H9 (cell line): ENCODE results near the gene ST6GALNAC5. TPM values are rescaled to one million over a fixed set of nuclear protein-coding genes. Genes with fewer than 3 reads are reported as not detected.

Source experiments
- DNase-seq: peaks from one replicate; pipeline ENCODE4 v3.0.0-alpha.2; 2017
- H2AFZ ChIP-seq: one replicate; pipeline ENCODE4 v1.6.1; 2013; ENCODE audit warnings: mild to moderate bottlenecking, low read length, control low read depth, moderate library complexity
- H2AK5ac ChIP-seq: 2 replicates; pipeline ENCODE4 v1.6.1; 2013; ENCODE audit warnings: low read length, control low read depth, mixed read lengths; ENCODE audit not compliant: insufficient read length
- H2BK120ac ChIP-seq: one replicate; pipeline ENCODE4 v1.6.1; 2013; ENCODE audit warnings: low read depth, mild to moderate bottlenecking, low read length, control low read depth, inconsistent platforms; ENCODE audit not compliant: poor library complexity, severe bottlenecking
- H2BK12ac ChIP-seq: 2 replicates; pipeline ENCODE4 v1.6.1; 2013; ENCODE audit warnings: low read length, control low read depth, mixed read lengths, low read depth; ENCODE audit not compliant: insufficient read length
- H2BK15ac ChIP-seq: 2 replicates; pipeline ENCODE4 v1.6.1; 2013; ENCODE audit warnings: low read depth, low read length, control low read depth
- H2BK20ac ChIP-seq: one replicate; pipeline ENCODE4 v1.6.1; 2013; ENCODE audit warnings: low read depth, mild to moderate bottlenecking, low read length, control low read depth, inconsistent platforms; ENCODE audit not compliant: poor library complexity, severe bottlenecking
- H2BK5ac ChIP-seq: 2 replicates; pipeline ENCODE4 v1.6.1; 2013; ENCODE audit warnings: low read length, control low read depth, mixed read lengths; ENCODE audit not compliant: insufficient read length
- H3K14ac ChIP-seq: 2 replicates; pipeline ENCODE4 v1.6.1; 2013; ENCODE audit warnings: low read length, control low read depth; ENCODE audit not compliant: insufficient read depth
- H3K18ac ChIP-seq: 2 replicates; pipeline ENCODE4 v1.6.1; 2013; ENCODE audit warnings: low read depth, mild to moderate bottlenecking, mixed read lengths, low read length, control low read depth; ENCODE audit not compliant: insufficient read length
- H3K23ac ChIP-seq: 2 replicates; pipeline ENCODE4 v1.6.1; 2013; ENCODE audit warnings: low read length, control low read depth, mixed read lengths, low read depth; ENCODE audit not compliant: insufficient read length
- H3K23me2 ChIP-seq: 2 replicates; pipeline ENCODE4 v1.6.1; 2013; ENCODE audit warnings: low read depth, mild to moderate bottlenecking, mixed read lengths, low read length, control low read depth; ENCODE audit not compliant: insufficient read length, poor library complexity, severe bottlenecking
- H3K27ac ChIP-seq: 2 replicates; pipeline ENCODE4 v1.5.1; 2013; ENCODE audit warnings: low read length, control low read depth, mixed read lengths, low read depth; ENCODE audit not compliant: insufficient read length
- H3K27me3 ChIP-seq: 2 replicates; pipeline ENCODE4 v1.6.1; 2013; ENCODE audit warnings: low read length, control low read depth, inconsistent platforms; ENCODE audit not compliant: insufficient read depth
- H3K4ac ChIP-seq: 2 replicates; pipeline ENCODE4 v1.6.1; 2013; ENCODE audit warnings: low read depth, mild to moderate bottlenecking, control low read depth, inconsistent platforms, low read length, moderate library complexity
- H3K4me1 ChIP-seq: 2 replicates; pipeline ENCODE4 v1.6.1; 2013; ENCODE audit warnings: low read length, control low read depth, inconsistent platforms; ENCODE audit not compliant: insufficient read depth
- H3K4me2 ChIP-seq: 2 replicates; pipeline ENCODE4 v1.6.1; 2013; ENCODE audit warnings: low read length, control low read depth, mixed read lengths; ENCODE audit not compliant: insufficient read length, insufficient read depth
- H3K56ac ChIP-seq: 2 replicates; pipeline ENCODE4 v1.6.1; 2013; ENCODE audit warnings: low read depth, mild to moderate bottlenecking, mixed read lengths, low read length, control low read depth; ENCODE audit not compliant: insufficient read length
- H3K79me1 ChIP-seq: 2 replicates; pipeline ENCODE4 v1.6.1; 2013; ENCODE audit warnings: low read depth, mild to moderate bottlenecking, moderate library complexity, low read length, control low read depth, inconsistent platforms; ENCODE audit not compliant: insufficient read depth, poor library complexity, severe bottlenecking
- H3K79me2 ChIP-seq: 2 replicates; pipeline ENCODE4 v1.6.1; 2013; ENCODE audit warnings: low read length, control low read depth, inconsistent platforms; ENCODE audit not compliant: insufficient read depth
- H3K9ac ChIP-seq: 2 replicates; pipeline ENCODE4 v1.6.1; 2013; ENCODE audit warnings: low read length, control low read depth, mixed read lengths; ENCODE audit not compliant: insufficient read length; ENCODE audit errors: extremely low read depth
- H3K9me3 ChIP-seq: one replicate; pipeline ENCODE4 v1.6.1; 2013; ENCODE audit warnings: low read depth, low read length, inconsistent platforms; ENCODE audit not compliant: control insufficient read depth
- H3T11ph ChIP-seq: one replicate; pipeline ENCODE4 v1.6.1; 2013; ENCODE audit warnings: mild to moderate bottlenecking, low read length, control low read depth, inconsistent platforms
- H4K20me1 ChIP-seq: one replicate; pipeline ENCODE4 v1.6.1; 2013; ENCODE audit not compliant: control insufficient read depth, insufficient read length, insufficient read depth
- H4K5ac ChIP-seq: 2 replicates; pipeline ENCODE4 v1.6.1; 2013; ENCODE audit warnings: low read depth, mild to moderate bottlenecking, mixed read lengths, low read length, control low read depth; ENCODE audit not compliant: insufficient read length
- H4K8ac ChIP-seq: replicated peaks from 2 replicates; pipeline ENCODE4 v1.6.1; 2013; ENCODE audit warnings: low read length, control low read depth, mixed read lengths, low read depth; ENCODE audit not compliant: insufficient read length
- H4K91ac ChIP-seq: 2 replicates; pipeline ENCODE4 v1.6.1; 2013; ENCODE audit warnings: low read depth, mild to moderate bottlenecking, moderate library complexity, mixed read lengths, low read length, control low read depth; ENCODE audit not compliant: insufficient read length
- H3K27ac Mint-ChIP-seq, 3 experiments: 2 replicates in 2 of 3; 3 replicates in 1 of 3; pipeline ENCODE4 v1.8.0; 2020 to 2021; ENCODE audit warnings: mixed read lengths in 3 of 3, mild to moderate bottlenecking in 1 of 3, moderate library complexity in 1 of 3
- H3K27me3 Mint-ChIP-seq: 2 replicates; pipeline ENCODE4 v1.8.0; 2021; ENCODE audit warnings: low read depth, mild to moderate bottlenecking, moderate library complexity, mixed read lengths
- H3K36me3 Mint-ChIP-seq, 3 experiments: 2 replicates in 2 of 3; 3 replicates in 1 of 3; pipeline ENCODE4 v1.8.0; 2020 to 2021; ENCODE audit warnings: low read depth in 3 of 3, mixed read lengths in 3 of 3; ENCODE audit not compliant: insufficient read depth in 1 of 3
- H3K4me1 Mint-ChIP-seq, 2 experiments: 2 replicates each; pipeline ENCODE4 v1.8.0; 2020; ENCODE audit warnings: mixed read lengths in 2 of 2
- H3K4me3 Mint-ChIP-seq, 2 experiments: 2 replicates in 1 of 2; 3 replicates in 1 of 2; pipeline ENCODE4 v1.8.0; 2020 to 2021; ENCODE audit warnings: mild to moderate bottlenecking in 2 of 2, mixed read lengths in 2 of 2, moderate library complexity in 1 of 2
- H3K9me3 Mint-ChIP-seq, 2 experiments: 2 replicates in 1 of 2; 3 replicates in 1 of 2; pipeline ENCODE4 v1.8.0; 2020; ENCODE audit warnings: mild to moderate bottlenecking in 2 of 2, mixed read lengths in 2 of 2, moderate library complexity in 1 of 2
- WGBS: extraction: QIAGEN DNeasy Blood & Tissue Kit; methylation state at CpG from one replicate; pipeline ENCODE4 v1.1.7; 2013; ENCODE audit warnings: missing lambda C conversion rate, low lambda C conversion rate, mixed read lengths; ENCODE audit not compliant: insufficient read length; ENCODE audit errors: extremely low coverage; 5-methylcytosine and 5-hydroxymethylcytosine counted together
- total RNA-seq: library from RNA; stranded (reverse); gene quantifications from 2 replicates; pipeline ENCODE4 v1.2.1, GENCODE V29; 2021
- TF ChIP-seq, protein P1 (sequence below): fragments of 200-600 bp; sonication (generic); conservative IDR thresholded peaks from 3 replicates; pipeline ENCODE4 v1.8.0; 2021; ENCODE audit warnings: antibody characterized with exemption, mild to moderate bottlenecking

The ST6GALNAC5 gene
- total RNA-seq, 1 experiment from 2014 or later = 3.3 TPM

DNA sequence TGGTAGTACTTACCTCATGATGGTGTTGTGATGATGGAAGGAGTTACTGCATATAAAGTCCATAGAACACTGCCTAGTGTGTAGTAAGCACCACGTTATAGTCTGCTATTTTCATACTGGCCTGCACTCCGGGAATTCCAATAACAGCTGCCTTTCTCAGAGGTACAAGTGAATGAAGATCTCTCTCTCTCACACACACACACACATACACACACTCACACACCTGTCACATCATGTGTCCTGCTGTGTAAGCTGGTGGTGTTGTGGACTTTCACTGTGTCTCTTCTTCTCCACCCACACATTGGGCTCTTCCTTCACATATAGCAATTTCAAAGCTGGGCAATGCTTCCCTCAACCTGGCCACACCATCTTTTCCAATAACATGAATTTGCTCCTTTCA is 33.4 kb upstream of the ST6GALNAC5 start:
- Histone ChIP-seq H3K23ac (no peak overlapping the region), H3K4ac (no peak overlapping the region), H2BK15ac (no peak overlapping the region), H3K79me2 (no peaks in the 10 kb centered on the region), H3K56ac (no peak overlapping the region), H3T11ph (no peak overlapping the region), H2AK5ac (no peak overlapping the region), H3K4me2 (no peak overlapping the region), H2BK20ac (no peak overlapping the region), H4K91ac (no peak overlapping the region), H3K9ac (no peak overlapping the region), H4K5ac (no peak overlapping the region), H2BK12ac (no peak overlapping the region), H3K9me3 (no peaks in the 10 kb centered on the region), H3K79me1 (no peaks in the 10 kb centered on the region), H3K27me3 (no peaks in the 10 kb centered on the region), H3K23me2 (no peaks in the 10 kb centered on the region), H4K8ac (no peak overlapping the region), H2BK5ac (no peak overlapping the region), H3K4me1 (no peaks in the 10 kb centered on the region), H2AFZ (no peak overlapping the region), H2BK120ac (no peak overlapping the region), H4K20me1 (no peaks in the 10 kb centered on the region), H3K27ac (no peak overlapping the region), H3K14ac (no peak overlapping the region), H3K18ac (no peak overlapping the region)
- Mint-ChIP-seq H3K4me1 (no peaks in the 10 kb centered on the region; a peak in 1 of 4 replicates), H3K9me3 (peaks cover 0 to 4% of the 10 kb centered on the region in 2 experiments; a peak in 1 of 5 replicates), H3K4me3 (no peak overlapping the region), H3K27ac (no peak overlapping the region), H3K27me3 (no peaks in the 10 kb centered on the region), H3K36me3 (no peaks in the 10 kb centered on the region)
- TF ChIP-seq, protein P1, sequence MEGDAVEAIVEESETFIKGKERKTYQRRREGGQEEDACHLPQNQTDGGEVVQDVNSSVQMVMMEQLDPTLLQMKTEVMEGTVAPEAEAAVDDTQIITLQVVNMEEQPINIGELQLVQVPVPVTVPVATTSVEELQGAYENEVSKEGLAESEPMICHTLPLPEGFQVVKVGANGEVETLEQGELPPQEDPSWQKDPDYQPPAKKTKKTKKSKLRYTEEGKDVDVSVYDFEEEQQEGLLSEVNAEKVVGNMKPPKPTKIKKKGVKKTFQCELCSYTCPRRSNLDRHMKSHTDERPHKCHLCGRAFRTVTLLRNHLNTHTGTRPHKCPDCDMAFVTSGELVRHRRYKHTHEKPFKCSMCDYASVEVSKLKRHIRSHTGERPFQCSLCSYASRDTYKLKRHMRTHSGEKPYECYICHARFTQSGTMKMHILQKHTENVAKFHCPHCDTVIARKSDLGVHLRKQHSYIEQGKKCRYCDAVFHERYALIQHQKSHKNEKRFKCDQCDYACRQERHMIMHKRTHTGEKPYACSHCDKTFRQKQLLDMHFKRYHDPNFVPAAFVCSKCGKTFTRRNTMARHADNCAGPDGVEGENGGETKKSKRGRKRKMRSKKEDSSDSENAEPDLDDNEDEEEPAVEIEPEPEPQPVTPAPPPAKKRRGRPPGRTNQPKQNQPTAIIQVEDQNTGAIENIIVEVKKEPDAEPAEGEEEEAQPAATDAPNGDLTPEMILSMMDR = no peak
- WGBS = no CpG with 5 or more reads among the region's 2 CpGs
- DNase-seq = no peak
